DMS53 treated with DMSO at 0.1 percent for 48 hours (cell line): ENCODE data around the gene PDPR.
"Not testable (repeated sequence)": the region's sequence is repeated elsewhere in the genome, so short reads cannot be mapped to it uniquely, and the experiment has no call there.

Experiments
- DNase-seq: peaks from one replicate; lab custom pipeline; 2025; ENCODE audit not compliant: unreplicated experiment; lab: John Stamatoyannopoulos, UW

The PDPR gene

GRCh38 chr16:70127706-70128105 is 13.6 kb downstream of the PDPR start:
- not testable (repeated sequence) for DNase-seq

DNA sequence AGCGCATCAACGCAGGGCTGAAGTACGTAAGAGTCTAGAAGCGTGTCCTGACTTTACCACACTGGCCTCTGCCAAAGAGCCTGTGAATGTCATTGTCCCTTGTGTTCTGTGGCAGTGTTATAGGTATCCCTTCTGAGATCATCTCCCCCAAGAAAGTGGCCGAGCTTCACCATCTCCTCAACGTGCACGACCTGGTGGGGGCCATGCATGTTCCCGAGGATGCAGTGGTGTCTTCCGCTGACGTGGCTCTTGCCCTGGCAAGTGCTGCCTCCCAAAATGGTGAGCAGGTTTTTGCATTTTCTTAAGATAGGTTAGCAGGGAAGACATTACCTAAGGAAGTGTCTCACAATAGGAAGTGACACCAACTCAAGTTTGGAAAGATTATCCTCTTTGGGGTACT is 14.7 kb downstream of the PDPR start:
- DNase-seq, result not testable (repeated sequence)

GRCh38 chr16:70135796-70136195 is 21.7 kb downstream of the PDPR start:
- DNase-seq, result not testable (repeated sequence)

DNA sequence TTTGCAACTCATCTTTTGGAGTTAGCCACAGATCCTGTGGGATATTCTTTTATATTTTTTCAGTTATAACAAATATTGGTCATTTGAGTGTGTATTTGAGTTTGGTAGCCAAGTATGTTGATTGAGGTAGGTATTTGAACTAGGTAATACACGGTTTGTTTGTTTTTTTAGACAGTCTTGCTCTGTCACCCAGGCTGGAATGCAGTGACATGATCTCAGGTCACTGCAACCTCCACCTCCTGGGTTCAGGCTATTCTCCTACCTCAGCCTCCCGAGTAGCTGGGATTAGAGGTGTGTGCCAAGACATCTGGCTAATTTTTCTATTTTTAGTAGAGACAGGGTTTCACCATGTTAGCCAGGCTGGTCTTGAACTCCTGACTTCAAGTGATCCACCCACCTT is 22.5 kb downstream of the PDPR start:
- not testable (repeated sequence) for DNase-seq

- not testable (repeated sequence) for DNase-seq
Measured at GRCh38 chr16:70142739-70143138, 28.6 kb downstream of the PDPR start.

DNA sequence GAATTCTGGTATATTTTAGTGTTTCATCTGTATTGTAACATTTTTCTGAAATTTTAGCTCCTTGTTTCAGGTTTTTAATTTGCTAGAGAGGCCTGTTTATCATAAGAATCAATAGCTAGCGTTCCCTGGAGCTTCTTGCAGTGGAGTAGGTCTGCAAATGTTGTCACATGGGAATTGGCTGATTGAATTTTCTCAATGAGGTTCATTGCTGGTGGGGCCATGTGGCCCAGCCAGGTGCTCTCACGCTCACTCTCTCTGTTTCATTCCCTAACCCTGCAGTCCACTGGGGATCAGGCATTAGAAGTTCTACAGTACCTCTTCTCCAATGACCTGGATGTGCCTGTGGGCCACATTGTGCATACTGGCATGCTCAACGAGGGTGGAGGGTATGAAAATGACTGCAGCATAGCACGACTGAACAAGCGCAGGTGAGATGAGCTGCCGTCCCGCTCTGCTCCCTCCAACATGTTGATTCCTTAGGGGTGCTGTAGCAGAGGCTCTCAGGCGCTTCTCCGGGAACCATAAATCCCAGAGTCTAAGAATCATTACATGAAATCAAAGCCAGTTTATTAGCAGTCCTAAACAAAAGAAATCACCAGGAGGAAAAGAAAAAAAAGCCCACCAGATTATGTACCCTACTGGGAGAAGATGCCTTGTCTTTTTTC is 29.2 kb downstream of the PDPR start:
- DNase-seq, result not testable (repeated sequence)

- not testable (repeated sequence) for DNase-seq
Measured at GRCh38 chr16:70147853-70148252, 33.7 kb downstream of the PDPR start.

DNA sequence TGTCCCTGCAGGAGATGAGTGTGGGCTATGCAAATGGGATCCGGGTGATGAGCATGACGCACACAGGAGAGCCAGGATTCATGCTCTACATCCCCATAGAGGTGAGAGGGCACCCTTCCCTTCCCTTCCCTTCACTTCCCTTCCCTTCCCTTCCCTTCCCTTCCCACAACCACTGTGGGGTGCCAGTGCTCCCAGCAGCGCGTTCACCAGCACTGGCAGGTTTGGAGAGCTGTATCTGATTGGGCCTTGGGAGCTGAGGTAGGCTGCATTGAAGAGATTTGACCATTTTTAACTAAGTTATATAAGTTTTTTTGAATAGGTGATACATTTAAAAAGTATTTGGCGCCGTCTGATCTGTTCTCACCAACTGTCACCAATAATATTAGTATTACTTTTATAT is 34.3 kb downstream of the PDPR start:
- not testable (repeated sequence) for DNase-seq

DNA sequence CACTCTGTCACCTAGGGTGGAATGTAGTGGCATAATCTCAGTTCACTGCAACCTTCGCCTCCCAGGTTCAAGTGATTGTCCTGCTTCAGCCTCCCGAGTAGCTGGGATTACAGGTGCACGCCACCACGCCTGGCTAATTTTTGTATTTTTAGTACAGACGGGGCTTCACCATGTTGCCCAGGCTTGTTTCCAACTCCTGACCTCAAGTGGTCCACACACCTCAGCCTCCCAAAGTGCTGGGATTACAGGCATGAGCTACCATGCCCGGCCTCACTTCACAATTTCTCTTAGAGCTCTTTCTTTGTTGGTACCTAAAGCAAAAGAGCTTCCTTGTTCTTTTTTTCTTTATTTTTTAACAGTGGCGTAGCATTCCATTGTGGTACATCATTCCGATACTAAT is 35.2 kb downstream of the PDPR start:
- DNase-seq, result not testable (repeated sequence)

GRCh38 chr16:70151391-70151790 is 37.3 kb downstream of the PDPR start:
- DNase-seq, result no peak

- DNase-seq, result no peak
Measured at GRCh38 chr16:70151941-70152509, 37.9 kb downstream of the PDPR start.

DNA sequence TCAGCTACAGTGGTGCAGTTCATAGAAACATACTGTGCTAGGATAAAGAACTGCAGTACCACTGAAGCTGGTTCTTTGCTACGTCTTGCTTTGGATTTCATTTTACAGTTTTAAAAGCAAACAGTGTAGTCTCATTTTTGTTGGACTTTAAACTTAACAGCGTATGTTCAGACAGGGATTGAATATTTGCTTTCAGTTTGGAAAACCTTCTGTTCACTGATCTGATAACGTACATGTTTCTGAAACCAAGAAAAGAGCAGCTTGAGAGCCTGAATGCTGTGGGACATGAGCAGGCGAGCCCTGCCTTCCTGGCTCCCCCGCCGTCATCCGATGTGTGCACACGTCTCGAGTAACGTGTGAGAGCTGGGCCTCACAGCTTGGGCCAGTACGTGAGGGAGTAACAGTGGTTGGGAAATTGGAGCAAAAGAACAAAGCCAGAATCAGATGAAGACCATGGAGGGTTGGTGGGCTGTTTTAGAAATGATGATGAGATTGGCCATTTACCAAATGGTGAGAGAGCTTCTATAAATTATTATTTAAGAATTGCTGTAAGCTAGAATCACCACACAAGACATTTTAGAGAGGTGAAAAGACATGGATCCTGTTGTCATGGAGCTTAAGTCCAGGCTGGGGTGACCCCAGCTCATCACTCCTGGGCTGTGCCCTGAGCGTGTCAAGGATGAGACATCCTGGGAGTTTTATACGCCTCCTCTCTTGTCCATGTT is 38.6 kb downstream of the PDPR start:
- no peak for DNase-seq

- DNase-seq, result not testable (repeated sequence)
Measured at GRCh38 chr16:70154736-70155135, 40.6 kb downstream of the PDPR start.

DNA sequence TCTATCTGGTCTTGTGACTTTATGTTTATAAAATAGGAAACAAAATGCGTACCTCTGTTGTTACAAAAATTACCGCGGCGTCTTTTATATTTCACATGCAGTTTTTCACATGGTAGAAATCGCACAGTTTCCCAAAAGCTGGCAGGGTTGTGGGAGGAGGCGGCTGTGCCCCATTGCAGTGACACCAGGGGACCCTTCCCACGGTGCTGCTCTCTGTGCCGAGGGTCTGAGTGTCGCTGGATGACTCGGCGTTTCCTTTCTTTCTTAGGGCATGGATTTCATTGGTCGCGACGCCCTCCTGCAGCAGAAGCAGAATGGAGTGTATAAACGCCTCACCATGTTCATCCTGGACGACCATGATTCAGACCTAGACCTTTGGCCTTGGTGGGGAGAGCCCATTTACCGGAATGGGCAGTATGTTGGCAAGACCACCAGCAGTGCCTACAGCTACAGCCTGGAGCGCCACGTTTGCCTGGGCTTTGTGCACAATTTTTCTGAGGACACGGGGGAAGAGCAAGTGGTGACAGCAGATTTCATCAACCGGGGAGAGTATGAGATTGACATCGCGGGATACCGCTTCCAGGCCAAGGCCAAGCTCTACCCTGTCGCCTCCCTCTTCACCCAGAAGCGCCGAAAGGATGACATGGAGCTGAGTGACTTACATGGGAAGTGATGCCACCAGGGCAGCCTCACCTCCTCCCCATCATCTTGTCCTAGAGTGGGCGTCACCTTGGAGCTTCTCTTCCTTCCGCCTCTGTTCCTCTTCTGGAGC is 42.3 kb downstream of the PDPR start:
- DNase-seq, result no peak

- no peak for DNase-seq
Measured at GRCh38 chr16:70157105-70157476, 43.0 kb downstream of the PDPR start.

- no peak for DNase-seq
Measured at GRCh38 chr16:70157477-70158260, 43.5 kb downstream of the PDPR start.

- DNase-seq, result no peak
Measured at GRCh38 chr16:70158261-70158939, 44.3 kb downstream of the PDPR start.

DNA sequence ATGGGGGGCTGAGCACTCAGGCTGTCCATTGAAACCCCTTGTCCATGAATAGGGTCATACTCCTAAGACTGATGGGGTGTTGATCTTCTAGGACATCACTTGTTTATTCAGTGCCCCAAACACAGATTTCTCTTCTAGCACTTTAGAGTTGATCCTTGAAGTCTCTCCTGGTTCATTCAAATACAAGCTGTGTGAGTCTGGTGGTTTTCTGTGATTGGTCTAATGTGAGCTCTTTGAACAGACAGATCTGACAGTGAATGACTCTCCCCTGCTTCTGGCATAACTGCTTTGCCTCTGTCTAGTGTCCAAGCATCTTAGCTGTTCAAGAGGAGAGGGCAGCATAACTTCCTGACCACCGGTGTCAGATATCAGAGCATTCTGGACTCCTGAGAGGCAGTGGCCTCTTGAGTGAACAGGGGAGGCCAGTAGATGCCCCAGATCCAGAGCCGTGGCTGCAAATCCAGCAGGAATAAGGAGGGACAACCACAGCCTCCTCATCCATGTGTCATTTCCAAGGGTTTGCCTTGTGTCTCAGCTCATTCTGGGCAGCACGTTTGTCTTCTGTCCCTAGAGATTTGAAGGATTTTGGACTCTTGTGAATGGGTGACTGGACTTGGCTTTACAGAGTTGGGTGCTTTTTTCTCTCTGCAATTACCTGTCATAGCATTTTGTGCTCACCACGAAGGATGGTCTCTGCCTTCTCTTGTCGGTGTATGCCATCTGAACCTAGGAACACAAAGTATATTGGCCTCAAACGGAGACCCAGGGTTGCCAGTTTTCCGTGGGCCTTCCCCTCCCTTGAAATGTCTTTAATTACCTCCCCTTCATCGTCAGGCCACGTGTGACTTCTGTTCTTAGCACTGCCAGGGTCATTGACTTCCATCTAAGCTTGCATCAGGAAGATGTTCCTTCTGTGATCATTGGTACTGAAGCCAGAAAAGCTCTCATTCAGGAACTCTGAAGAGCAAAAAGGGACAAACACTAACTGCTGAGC is 45.5 kb downstream of the PDPR start:
- no peak for DNase-seq

- no peak for DNase-seq
Measured at GRCh38 chr16:70160388-70160787, 46.3 kb downstream of the PDPR start.
